RPMI7951 (cell line): ENCODE results near the gene SLC8A2. TPM values are rescaled to one million over a fixed set of nuclear protein-coding genes. Genes with fewer than 3 reads are reported as not detected.

Experiments
- DNase-seq: peaks from one replicate; pipeline ENCODE4 v3.0.0-alpha.2; 2012; ENCODE audit warnings: low read depth
- total RNA-seq: library from RNA; depleted of rRNA; stranded (reverse); fragments of >200 nt; shearing (Covaris generic); gene quantifications from 2 replicates; pipeline ENCODE4 v1.2.3, GENCODE V29; 2014; rRNA removed

Gene SLC8A2
- total RNA-seq, 1 experiment from 2014 or later = 2.3 TPM

- DNase-seq = no peak
Measured at GRCh38 chr19:47381121-47381520, 90.6 kb downstream of the SLC8A2 start.

GRCh38 chr19:47380559-47380958 is 91.1 kb downstream of the SLC8A2 start:
- DNase-seq = no peak

GRCh38 chr19:47379381-47379938 is 92.2 kb downstream of the SLC8A2 start:
- no peak for DNase-seq

GRCh38 chr19:47378246-47378645 is 93.4 kb downstream of the SLC8A2 start:
- DNase-seq = no peak

Other genes starting within 250 kb of the SLC8A2 start
- 1.8 and 2.2 TPM in 2 replicates for gene BBC3, start 240.7 kb downstream of the SLC8A2 start, total RNA-seq
- 3.2 and 6.5 TPM in 2 replicates for gene CCDC9, start 215.4 kb downstream of the SLC8A2 start, total RNA-seq
- gene INAFM1, start 197.0 kb downstream of the SLC8A2 start, total RNA-seq = 1.8 and 1.9 TPM in 2 replicates
- not detected in 2 replicates for gene C5AR1, start 162.0 kb downstream of the SLC8A2 start, total RNA-seq
- gene C5AR2, start 139.7 kb downstream of the SLC8A2 start, total RNA-seq = under 0.01 and 0.12 TPM in 2 replicates
- 8.3 and 8.7 TPM in 2 replicates for gene DHX34, start 122.6 kb downstream of the SLC8A2 start, total RNA-seq
- 24.0 and 28.8 TPM in 2 replicates for gene MEIS3, start 52.4 kb downstream of the SLC8A2 start, total RNA-seq
- 6.6 and 12.1 TPM in 2 replicates for gene KPTN, start 12.3 kb upstream of the SLC8A2 start, total RNA-seq
- 93.2 and 102 TPM in 2 replicates for gene NAPA, start 43.2 kb upstream of the SLC8A2 start, total RNA-seq
- not detected in 2 replicates for gene ZNF541, start 101.3 kb upstream of the SLC8A2 start, total RNA-seq
- gene BICRA, start 137.2 kb upstream of the SLC8A2 start, total RNA-seq = 2.8 and 4.4 TPM in 2 replicates
- 65.1 and 67.4 TPM in 2 replicates for gene EHD2, start 241.5 kb upstream of the SLC8A2 start, total RNA-seq